ENCODE results near the gene FRMD5.
"Not testable (repeated sequence)": the region's sequence is repeated elsewhere in the genome, so short reads cannot be mapped to it uniquely, and the experiment has no call there.

FRMD5 gene

DNA sequence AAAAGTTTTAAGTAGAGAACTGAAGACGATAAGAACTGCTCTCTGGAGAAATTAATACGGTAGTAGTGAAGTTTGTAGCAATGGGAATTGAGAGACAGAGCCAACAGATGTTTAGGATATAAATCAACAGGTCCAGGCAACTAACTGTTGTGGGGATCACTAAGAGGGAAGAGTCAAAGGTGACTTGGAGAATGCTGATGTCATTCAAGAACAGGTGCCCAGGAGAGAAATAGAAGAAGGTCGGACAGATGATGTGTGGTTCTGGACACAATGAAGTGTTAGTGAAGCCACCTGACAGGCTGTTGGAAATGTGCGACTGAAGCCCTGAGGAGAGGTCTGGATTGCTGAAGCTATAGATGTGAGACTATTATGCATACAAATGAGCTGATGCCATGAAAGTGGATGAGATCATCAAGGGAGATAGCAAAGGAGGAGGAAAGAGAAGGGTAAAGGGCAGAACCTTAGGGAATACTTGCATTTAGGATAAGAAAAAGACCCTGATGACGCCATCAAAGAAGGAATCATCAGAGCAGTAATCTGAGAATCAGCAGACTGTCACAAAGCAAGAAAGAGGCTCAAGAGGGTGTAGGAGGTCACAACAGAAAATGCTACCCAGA, 183.7 kb downstream of the FRMD5 start:
- no peak overlapping the region for H3K4me3 ChIP-seq (replicated peaks; ENCODE audit: low read depth, low read length)
- DNase-seq (ENCODE audit: low read depth) = no peak
- TF ChIP-seq, protein P1, sequence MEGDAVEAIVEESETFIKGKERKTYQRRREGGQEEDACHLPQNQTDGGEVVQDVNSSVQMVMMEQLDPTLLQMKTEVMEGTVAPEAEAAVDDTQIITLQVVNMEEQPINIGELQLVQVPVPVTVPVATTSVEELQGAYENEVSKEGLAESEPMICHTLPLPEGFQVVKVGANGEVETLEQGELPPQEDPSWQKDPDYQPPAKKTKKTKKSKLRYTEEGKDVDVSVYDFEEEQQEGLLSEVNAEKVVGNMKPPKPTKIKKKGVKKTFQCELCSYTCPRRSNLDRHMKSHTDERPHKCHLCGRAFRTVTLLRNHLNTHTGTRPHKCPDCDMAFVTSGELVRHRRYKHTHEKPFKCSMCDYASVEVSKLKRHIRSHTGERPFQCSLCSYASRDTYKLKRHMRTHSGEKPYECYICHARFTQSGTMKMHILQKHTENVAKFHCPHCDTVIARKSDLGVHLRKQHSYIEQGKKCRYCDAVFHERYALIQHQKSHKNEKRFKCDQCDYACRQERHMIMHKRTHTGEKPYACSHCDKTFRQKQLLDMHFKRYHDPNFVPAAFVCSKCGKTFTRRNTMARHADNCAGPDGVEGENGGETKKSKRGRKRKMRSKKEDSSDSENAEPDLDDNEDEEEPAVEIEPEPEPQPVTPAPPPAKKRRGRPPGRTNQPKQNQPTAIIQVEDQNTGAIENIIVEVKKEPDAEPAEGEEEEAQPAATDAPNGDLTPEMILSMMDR (IDR thresholded peaks at IDR 0.05; ENCODE audit: low read length, missing control alignments) = no peak

- peak; percentile 77 for DNase-seq (ENCODE audit: low read depth)
- TF ChIP-seq, protein P1 (IDR thresholded peaks at IDR 0.05; ENCODE audit: low read length, missing control alignments) = no peak
- H3K4me3 ChIP-seq (replicated peaks; ENCODE audit: low read depth, low read length) = no peak overlapping the region
These were observed 185.0 kb downstream of the FRMD5 start for GRCh38 chr15:44010089-44010488.

- no peak overlapping the region for H3K4me3 ChIP-seq (replicated peaks; ENCODE audit: low read depth, low read length)
- peak; percentile 56 for DNase-seq (ENCODE audit: low read depth)
- TF ChIP-seq, protein P1 (IDR thresholded peaks at IDR 0.05; ENCODE audit: low read length, missing control alignments) = no peak
These were observed 186.0 kb downstream of the FRMD5 start for GRCh38 chr15:44009038-44009437.

- DNase-seq (ENCODE audit: low read depth) = peak; percentile 94
These were observed 194.8 kb downstream of the FRMD5 start for GRCh38 chr15:44000248-44000647.

DNA sequence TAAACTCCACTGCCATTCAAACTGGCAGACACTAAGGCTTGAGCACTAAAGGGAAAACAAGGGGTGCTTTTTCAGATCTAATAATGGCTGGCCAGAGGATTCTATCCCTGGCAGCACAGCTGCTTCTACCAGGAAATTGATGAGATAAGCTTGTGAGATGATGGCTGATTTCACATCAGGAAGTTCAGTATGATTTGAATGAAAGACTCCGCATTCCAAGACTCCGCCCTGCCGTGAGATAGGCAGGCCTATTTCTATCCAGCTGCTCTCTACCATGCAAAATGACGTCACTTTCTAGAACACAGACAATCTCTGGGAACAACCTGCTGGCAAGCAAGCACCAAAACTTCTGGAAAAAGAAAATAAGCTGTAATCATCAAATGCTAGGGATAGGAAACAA, 196.5 kb downstream of the FRMD5 start:
- peak; percentile 95 for DNase-seq (ENCODE audit: low read depth)
- H3K4me3 ChIP-seq (replicated peaks; ENCODE audit: low read depth, low read length) = no peak overlapping the region
- TF ChIP-seq, protein P1 (IDR thresholded peaks at IDR 0.05; ENCODE audit: low read length, missing control alignments) = no peak

More at GRCh38 chr15:44000248-44000647, 194.8 kb downstream of the FRMD5 start:
- not testable (repeated sequence) for H3K4me3 ChIP-seq (replicated peaks; ENCODE audit: low read depth, low read length)

GRCh38 chr15:43991206-43991605, 203.9 kb downstream of the FRMD5 start:
- H3K4me3 ChIP-seq (replicated peaks; ENCODE audit: low read depth, low read length) = no peak overlapping the region
- TF ChIP-seq, protein P1 (IDR thresholded peaks at IDR 0.05; ENCODE audit: low read length, missing control alignments) = no peak

DNA sequence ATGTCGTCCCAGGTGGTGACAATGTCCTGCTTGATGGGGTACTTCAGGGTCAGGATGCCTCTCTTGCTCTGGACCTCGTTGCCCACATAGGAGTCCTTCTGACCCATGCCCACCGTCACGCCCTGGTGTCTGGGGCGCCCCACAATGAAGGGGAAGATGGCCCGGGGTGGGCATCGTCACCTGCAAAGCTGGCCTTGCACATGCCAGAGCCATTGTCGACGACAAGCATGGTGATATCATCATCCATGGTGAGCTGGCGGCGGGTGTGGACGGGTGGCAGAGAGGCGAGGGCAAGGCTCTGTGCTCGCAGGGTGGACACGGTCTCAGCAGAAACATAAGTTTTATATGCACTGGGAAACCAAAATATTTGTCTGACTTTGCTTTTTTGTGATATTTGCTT, 205.1 kb downstream of the FRMD5 start:
- no peak for DNase-seq (ENCODE audit: low read depth)
- TF ChIP-seq, protein P1 (IDR thresholded peaks at IDR 0.05; ENCODE audit: low read length, missing control alignments) = no peak
- no peak overlapping the region for H3K4me3 ChIP-seq (replicated peaks; ENCODE audit: low read depth, low read length)

More at GRCh38 chr15:43991206-43991605, 203.9 kb downstream of the FRMD5 start:
- no peak for DNase-seq (ENCODE audit: low read depth)

All from fibroblast of pulmonary artery (primary cell).